GM19099 (cell line): Measurements from ENCODE around the gene PSMC3.

Experiments used
- POLR2A ChIP-seq: IDR thresholded peaks from 3 replicates; pipeline ENCODE4 v1.6.1; 2011; ENCODE audit warnings: low read depth; ENCODE audit not compliant: insufficient read length; ENCODE audit errors: extremely low read depth

The PSMC3 gene

DNA sequence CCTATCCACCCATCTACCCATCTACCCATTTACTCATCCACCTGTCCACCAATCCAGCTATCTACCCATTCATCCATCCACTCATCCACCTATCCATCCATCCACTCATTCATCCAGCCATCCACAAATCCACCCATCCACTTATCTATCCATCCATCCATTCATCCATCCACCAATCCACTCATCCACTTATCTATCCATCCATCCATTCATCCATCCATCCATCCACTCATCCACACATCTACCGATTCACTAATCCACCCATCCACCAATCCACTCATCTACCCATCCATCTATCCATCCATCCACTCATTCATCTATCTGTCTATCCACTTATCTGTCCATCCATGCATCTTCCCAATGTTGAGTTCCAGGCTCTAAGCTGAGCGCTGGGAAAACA is 46.2 kb downstream of the PSMC3 start:
- TF ChIP-seq POLR2A = no peak

DNA sequence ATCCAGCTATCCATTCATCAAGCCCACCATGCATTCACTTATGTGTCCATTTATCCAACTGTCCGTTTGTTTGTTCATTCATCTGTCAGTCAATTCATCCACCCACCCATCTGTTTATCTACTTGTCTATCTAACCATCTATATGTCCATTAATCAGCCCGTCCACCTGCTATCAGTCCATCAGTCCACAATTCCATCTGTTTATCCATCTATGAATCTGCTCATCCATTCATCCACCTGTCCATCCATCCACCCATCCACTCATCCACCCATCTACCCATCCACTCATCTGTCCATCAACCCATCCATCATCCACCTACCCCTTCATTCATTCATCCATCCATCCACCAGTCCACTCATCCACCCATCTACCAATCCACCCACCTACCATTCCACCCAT is 46.9 kb downstream of the PSMC3 start:
- TF ChIP-seq POLR2A = no peak

DNA sequence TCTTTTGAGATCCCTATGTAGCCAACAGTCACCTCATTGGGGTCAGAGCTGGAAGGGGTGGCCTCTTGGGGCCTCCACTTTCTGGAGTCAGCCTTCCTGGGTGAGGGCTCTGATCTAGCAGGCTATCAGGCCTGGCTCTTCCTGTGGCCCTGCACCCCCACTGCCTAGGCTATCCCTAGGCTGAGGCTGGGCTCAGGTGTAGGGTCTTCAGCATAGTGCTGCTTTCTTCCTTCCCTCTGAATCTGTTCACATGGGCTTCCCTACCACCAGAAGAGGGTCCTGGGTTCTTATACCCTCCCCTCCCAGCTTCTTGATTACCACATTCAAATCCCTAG is 47.4 kb downstream of the PSMC3 start:
- TF ChIP-seq POLR2A = no peak

DNA sequence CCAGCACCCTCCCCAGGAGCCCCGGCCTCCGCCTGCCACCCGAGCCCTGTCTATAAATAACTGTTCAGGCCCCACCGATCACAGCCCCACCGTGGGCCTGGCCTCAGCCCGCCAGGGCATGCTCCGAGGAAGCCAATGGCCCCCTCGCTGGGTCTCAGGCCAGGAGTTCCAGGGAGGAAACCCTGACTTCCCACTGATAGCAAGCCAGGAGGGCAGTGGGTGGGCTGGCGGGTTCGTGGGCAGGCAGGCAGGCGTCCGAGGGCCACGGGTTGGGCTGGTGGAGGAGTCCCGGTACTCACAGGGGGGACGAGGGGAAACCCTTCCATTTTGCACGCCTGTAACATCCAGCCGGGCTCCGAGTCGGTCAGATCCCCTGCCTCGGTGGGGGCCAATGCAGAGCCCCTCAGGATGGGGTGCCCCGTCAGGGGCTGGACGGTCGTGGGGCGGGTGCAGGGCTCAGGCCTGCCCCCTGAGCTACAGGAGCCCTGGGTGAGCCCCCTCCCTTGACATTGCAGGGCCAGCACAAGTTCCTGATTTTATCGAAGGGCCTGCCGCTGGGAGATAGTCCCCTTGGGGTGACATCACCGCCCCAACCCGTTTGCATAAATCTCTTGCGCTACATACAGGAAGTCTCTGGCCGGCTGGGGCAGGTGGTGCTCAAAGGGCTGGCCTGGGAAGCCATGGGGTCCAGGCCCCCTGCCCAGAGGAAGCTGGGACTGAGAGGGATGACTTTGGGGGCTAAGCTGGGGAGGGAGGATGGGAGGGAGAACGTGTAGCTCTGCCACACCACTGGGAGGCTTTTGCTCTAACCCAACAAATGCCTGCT is 48.0 kb downstream of the PSMC3 start, which contains the start of gene SPI1:
SPI1 (minus strand) TSS at position 538 of the 826 bp plus-strand sequence; CDS start at position 344, 194 bp downstream.
- peak; percentile 82 for TF ChIP-seq POLR2A

DNA sequence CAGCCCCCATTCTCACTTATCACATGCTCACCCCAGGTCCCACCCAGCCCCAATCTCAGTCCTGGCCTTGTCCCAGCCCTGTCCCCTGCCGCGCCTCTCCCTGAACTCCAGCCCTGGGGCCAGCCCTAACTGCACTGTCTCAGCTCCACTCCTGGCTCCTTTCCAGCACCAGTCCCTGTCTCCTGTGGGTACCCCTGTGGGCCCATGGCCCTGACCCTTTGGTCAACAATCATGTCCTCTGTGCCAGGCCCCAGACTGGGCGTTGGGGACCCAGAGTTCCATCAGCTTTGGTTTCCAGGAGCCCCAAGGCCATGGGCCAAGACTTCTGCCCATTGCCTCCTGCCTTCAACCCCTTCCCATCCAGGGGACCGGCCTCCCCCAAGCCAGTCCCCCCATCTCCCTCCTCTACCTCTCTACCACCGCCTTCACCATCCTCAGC is 48.6 kb downstream of the PSMC3 start:
- TF ChIP-seq POLR2A = no peak

DNA sequence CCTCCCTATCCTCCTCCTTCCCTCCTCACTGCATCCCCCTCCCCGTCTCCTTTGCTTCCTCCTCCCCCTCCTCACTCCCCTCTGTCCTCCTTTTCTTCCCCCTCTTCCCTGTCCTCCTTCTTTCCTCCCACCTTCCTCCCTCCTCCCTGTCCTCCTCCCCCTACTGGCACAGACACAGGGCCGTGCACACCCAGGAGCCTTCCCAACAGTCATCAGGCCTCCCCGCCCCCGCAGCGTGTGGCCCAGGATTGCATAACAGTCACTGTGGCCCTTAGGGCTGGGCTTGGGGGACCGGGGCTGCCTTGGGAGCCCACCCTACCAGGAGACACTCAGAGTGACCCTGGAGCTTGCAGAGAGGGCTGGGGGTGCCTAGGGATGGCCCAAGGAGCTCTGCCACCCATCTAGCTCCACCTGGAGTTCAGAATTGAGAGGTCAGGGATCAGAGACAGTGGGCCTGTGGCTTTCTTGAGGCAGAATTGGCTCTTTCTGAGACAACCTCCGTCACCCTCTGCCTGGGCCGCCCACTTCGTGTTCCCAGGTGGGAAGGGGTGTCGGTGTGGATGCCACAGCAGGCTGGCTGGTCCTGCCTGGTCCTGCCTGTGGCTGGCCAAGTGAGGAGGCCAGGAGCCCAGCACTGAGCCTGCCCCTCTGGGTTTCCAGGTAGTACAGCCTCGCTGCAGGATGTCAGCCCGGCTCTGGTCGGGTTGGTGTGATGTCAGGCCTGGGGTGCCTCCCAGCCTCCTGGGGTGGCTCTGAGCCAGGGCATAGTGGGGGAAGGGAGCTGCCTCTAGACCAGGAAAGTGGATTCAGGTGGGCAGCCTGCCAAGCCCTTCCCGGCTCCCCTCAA is 49.5 kb downstream of the PSMC3 start:
- no peak for TF ChIP-seq POLR2A

DNA sequence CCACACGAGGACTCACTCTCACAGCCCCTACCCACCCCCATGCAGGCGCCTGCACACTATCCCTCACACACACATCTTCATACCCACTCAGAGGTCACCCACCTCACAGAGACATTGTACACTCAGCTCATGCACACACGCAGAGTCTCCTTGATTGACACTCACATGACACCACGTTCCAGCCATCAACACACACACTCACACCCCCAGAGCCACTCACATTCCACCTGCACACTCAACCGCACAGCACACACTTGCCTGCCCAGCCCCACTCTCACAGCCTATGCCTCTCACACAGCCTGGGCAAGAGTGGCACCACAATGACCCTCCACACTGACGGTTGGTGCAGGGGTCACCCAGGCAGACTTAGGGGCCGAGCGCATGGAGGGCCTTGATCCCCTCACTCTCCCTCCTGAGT is 50.1 kb downstream of the PSMC3 start:
- no peak for TF ChIP-seq POLR2A

DNA sequence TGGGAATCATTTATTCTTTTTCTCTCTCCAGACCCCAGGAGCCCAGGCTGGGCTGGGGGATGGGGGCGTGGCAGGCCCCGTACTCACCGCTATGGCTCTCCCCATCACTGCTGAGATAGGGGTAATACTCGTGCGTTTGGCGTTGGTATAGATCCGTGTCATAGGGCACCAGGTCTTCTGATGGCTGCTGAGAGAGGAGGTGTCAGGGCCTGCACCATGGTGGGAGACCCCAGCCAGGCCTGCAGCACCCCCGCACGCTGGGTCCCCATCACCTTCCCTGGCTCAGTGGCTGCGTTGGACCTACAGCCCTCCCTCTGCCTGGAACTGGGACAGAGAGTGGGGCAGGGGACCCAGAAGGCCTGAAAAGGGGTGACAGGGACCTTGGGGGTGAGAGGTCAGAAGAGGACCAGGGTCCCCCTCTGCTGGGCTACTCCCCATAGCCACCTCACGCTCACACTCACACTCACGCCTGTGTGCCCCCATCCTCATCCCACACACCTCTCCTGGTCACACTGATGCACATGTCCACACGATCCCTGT is 50.6 kb downstream of the PSMC3 start:
- no peak for TF ChIP-seq POLR2A

DNA sequence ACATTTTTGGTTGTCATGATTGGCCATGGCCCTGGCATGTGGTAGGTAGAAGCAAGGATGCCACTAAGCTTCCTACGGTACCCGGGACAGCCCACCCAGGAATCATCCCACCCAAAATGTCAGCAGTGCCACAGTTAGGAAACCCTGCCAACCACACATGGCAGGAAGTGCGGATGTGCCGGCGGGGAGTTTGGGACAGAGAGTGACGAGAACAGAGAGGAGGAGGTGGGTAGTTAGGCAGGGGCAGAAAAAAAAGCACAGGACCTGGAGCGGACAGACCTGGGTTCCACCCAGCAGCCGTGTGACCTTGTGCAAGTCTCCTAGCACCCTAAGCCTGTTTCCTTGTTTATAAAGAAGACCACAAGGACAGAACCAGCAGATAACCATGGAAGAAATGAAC is 51.2 kb downstream of the PSMC3 start:
- TF ChIP-seq POLR2A = no peak

DNA sequence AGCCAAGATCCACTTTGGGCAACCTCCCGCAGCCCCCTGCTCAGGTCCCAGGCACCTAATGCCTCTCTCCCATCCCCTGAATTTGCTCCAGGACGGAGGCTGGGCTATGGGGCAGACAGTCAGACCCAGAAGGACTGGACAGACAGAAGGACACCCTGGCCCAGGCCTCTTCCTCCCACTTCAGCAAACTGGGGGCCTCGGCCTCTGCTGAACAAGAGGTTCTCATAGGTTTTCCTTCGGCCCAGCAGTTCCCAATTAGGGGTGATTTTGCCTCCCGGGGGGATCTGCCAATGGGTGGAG is 51.6 kb downstream of the PSMC3 start:
- no peak for TF ChIP-seq POLR2A

DNA sequence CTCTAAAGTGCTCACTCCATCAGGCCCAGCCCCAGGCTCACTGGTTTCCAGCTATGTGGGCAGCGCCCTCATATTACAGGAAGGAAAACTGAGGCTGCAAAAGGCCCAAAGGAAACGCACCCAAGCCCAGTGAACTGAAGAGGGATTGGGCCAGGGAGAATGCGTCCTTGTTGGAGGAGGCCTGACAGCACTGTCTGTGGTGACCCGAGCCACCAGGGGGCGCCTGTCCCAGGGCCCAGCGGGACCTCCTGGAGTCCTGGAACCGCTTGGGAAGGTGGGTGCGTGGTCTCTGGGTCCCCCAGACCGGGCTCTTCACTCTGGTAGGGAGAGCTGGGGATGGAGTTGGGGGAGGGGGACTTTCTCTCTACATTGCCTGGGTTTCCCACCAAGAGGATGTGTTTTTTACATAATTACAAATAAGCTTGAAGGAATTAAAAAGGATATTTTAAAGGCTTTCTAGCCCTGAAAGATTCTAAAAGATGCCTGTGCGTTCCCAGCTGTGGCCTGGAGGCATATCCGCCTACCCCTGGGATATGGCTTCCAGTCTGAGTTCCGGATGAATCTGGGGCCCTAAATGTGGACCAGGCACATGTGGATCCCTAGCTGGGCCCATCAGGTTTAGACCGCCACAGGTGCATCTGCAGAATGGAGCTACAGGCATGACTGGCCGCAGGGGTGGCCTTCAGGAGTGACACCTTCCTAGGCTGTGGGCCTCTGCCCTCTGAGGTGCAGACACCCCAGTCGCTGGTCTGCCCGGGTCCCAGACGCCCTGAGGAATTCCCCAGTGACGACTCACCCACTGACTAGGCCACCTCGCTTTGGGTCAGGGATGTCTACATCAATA is 52.1 kb downstream of the PSMC3 start:
- TF ChIP-seq POLR2A = no peak

DNA sequence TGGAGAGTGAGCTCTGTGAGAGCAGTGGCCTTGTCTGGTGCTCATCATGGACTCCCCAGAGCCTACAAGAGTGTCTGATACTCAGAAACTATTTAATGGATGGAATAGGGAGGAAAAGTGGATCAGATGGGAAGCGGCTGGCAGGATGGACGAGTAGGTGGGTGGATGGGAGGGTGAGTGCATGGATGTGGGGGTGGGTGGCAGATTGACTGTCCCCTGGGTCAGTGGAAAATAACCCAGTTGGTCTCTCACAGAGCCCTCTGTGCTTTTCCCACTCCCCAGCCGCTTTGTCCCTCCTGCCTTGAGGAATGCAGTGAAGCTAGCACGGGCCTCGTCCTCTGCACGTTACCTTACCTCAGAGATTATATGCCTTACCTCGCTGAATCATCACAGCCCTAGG is 53.8 kb downstream of the PSMC3 start:
- TF ChIP-seq POLR2A = no peak

DNA sequence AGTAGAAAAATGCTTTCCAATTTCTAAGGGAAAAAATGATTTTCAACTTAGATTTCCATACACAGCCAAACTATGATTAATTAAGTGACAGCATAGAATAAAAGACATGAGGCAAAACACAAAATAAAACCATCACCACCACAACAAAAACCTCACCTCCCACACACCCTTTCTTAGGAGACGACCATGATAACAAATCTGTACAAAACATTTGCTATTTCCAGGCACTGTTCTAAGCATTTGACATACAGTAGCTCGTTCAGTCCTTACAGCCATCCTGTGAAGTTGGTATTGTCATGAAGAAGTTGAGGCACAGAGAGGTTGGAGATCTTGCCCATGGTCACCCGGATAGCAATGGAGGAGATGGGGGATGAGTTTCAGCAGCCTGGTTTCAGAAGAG is 56.6 kb downstream of the PSMC3 start:
- TF ChIP-seq POLR2A = no peak
